HEK293 (cell line): ENCODE measurements around the gene CAPZB.

Source experiments
- CTCF ChIP-seq: fragments of 450-650 bp; formaldehyde crosslinking; IDR thresholded peaks from 2 replicates; pipeline ENCODE4 v1.5.1; 2016; ENCODE audit warnings: missing biosample characterization, missing genetic modification characterization
- GLIS2 ChIP-seq: fragments of 450-650 bp; formaldehyde crosslinking; IDR thresholded peaks from 2 replicates; pipeline ENCODE4 v1.5.1; 2016; ENCODE audit warnings: missing biosample characterization, missing genetic modification characterization
- ZBTB1 ChIP-seq: fragments of 450-650 bp; formaldehyde crosslinking; IDR thresholded peaks from 2 replicates; pipeline ENCODE4 v1.5.1; 2016; ENCODE audit warnings: missing biosample characterization, missing genetic modification characterization
- ZBTB20 ChIP-seq: fragments of 450-650 bp; formaldehyde crosslinking; IDR thresholded peaks from 2 replicates; pipeline ENCODE4 v1.5.1; 2016; ENCODE audit warnings: missing biosample characterization, missing genetic modification characterization
- ZBTB21 ChIP-seq: fragments of 450-650 bp; formaldehyde crosslinking; IDR thresholded peaks from 2 replicates; pipeline ENCODE4 v1.5.1; 2017; ENCODE audit warnings: missing biosample characterization, missing genetic modification characterization
- ZBTB26 ChIP-seq: fragments of 450-650 bp; formaldehyde crosslinking; optimal IDR thresholded peaks from 2 replicates; pipeline ENCODE3; 2016; ENCODE audit warnings: missing biosample characterization, mild to moderate bottlenecking, missing genetic modification characterization
- ZNF248 ChIP-seq: fragments of 450-650 bp; formaldehyde crosslinking; IDR thresholded peaks from 2 replicates; pipeline ENCODE4 v1.5.1; 2017; ENCODE audit warnings: missing biosample characterization, missing genetic modification characterization
- ZNF26 ChIP-seq: fragments of 450-650 bp; formaldehyde crosslinking; IDR thresholded peaks from 2 replicates; pipeline ENCODE4 v1.5.1; 2016; ENCODE audit warnings: missing biosample characterization, missing genetic modification characterization
- ZNF292 ChIP-seq: fragments of 450-650 bp; formaldehyde crosslinking; IDR thresholded peaks from 2 replicates; pipeline ENCODE4 v1.5.1; 2016; ENCODE audit warnings: low read depth, missing biosample characterization, missing genetic modification characterization, borderline replicate concordance
- ZNF704 ChIP-seq: fragments of 450-650 bp; formaldehyde crosslinking; IDR thresholded peaks from 2 replicates; pipeline ENCODE4 v1.5.1; 2016; ENCODE audit warnings: missing biosample characterization, missing genetic modification characterization
- ZNF707 ChIP-seq: fragments of 450-650 bp; formaldehyde crosslinking; IDR thresholded peaks from 2 replicates; pipeline ENCODE4 v1.5.1; 2016; ENCODE audit warnings: missing biosample characterization, missing genetic modification characterization
- ZNF747 ChIP-seq: fragments of 450-650 bp; formaldehyde crosslinking; IDR thresholded peaks from 2 replicates; pipeline ENCODE4 v1.5.1; 2016; ENCODE audit warnings: missing biosample characterization, missing genetic modification characterization

GRCh38 chr1:19421365-19421764 is 64.0 kb downstream of the CAPZB start:
- TF ChIP-seq ZBTB26 (tag by site-specific recombination) = no peak
- TF ChIP-seq CTCF = no peak
- TF ChIP-seq ZBTB20 (tag by site-specific recombination) = no peak
- TF ChIP-seq ZBTB1 (tag by site-specific recombination) = no peak
- TF ChIP-seq ZNF26 (tag by site-specific recombination) = no peak
- no peak for TF ChIP-seq ZNF292 (tag by site-specific recombination)
- no peak for TF ChIP-seq GLIS2
- TF ChIP-seq ZNF248 (tag by site-specific recombination) = no peak
- no peak for TF ChIP-seq ZNF707 (tag by site-specific recombination)
- no peak for TF ChIP-seq ZBTB21 (tag by site-specific recombination)
- TF ChIP-seq ZNF704 = no peak
- no peak for TF ChIP-seq ZNF747 (tag by site-specific recombination)
